ENCODE measurements around the gene ELMO1. TPM values are rescaled to one million over a fixed set of nuclear protein-coding genes. Genes with fewer than 3 reads are reported as not detected.

ELMO1 gene
- total and polyA plus RNA-seq, 2 experiments from 2014 or later, result 6.5 to 24.9 TPM

DNA sequence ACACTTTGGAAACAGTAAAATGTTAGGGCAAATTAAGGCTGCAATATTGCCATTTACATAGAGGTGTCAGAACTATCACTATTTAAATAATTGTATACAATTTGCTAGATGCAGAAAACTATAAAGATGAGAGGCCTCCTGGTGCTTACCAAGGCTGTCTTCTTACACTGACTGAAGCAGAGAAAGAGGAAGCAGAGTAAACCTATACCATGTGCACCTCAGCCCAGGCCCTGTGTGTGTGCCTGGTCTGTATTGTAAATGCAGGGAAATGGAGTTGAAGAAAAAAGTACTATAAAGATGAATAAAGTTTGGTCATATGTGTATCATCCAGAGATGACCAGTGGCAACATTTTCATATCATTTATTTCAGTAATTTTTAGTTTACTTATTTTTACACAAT is 29.2 kb downstream of the ELMO1 start:
- Histone ChIP-seq H3K27me3 (ENCODE audit: insufficient read depth) (no peaks in the 10 kb centered on the region), H3K36me3 (ENCODE audit: insufficient read depth) (no peaks in the 10 kb centered on the region), H2AFZ (no peak overlapping the region), H3K4me3 (no peak overlapping the region), H3K9me2 (ENCODE audit: insufficient read depth) (no peaks in the 10 kb centered on the region), H3K4me1 (ENCODE audit: insufficient read depth) (0 out of 2 replicates have a peak, but pooled peaks cover 6% of the 10 kb centered on the region), H3F3A (replicated peaks; ENCODE audit: low read depth) (no peaks in the 10 kb centered on the region), H4K20me1 (replicated peaks; ENCODE audit: insufficient read depth) (no peaks in the 10 kb centered on the region), H3K79me2 (replicated peaks; ENCODE audit: insufficient read depth) (no peaks in the 10 kb centered on the region), H3K27ac (ENCODE audit: low read depth) (no peak overlapping the region), H3K4me2 (no peak overlapping the region)
- ATAC-seq (no peak), DNase-seq (ENCODE audit: low spot score) (no peak)
- Mint-ChIP-seq H3K9me3 (no peaks in the 10 kb centered on the region), H3K4me1 (peaks cover 10% of the 10 kb centered on the region), H3K27ac (no peak overlapping the region), H3K4me3 (no peak overlapping the region), H3K27me3 (ENCODE audit: insufficient read depth, low read depth, poor library complexity) (no peaks in the 10 kb centered on the region), H3K36me3 (ENCODE audit: low read depth) (no peaks in the 10 kb centered on the region)
- TF ChIP-seq, protein P1, sequence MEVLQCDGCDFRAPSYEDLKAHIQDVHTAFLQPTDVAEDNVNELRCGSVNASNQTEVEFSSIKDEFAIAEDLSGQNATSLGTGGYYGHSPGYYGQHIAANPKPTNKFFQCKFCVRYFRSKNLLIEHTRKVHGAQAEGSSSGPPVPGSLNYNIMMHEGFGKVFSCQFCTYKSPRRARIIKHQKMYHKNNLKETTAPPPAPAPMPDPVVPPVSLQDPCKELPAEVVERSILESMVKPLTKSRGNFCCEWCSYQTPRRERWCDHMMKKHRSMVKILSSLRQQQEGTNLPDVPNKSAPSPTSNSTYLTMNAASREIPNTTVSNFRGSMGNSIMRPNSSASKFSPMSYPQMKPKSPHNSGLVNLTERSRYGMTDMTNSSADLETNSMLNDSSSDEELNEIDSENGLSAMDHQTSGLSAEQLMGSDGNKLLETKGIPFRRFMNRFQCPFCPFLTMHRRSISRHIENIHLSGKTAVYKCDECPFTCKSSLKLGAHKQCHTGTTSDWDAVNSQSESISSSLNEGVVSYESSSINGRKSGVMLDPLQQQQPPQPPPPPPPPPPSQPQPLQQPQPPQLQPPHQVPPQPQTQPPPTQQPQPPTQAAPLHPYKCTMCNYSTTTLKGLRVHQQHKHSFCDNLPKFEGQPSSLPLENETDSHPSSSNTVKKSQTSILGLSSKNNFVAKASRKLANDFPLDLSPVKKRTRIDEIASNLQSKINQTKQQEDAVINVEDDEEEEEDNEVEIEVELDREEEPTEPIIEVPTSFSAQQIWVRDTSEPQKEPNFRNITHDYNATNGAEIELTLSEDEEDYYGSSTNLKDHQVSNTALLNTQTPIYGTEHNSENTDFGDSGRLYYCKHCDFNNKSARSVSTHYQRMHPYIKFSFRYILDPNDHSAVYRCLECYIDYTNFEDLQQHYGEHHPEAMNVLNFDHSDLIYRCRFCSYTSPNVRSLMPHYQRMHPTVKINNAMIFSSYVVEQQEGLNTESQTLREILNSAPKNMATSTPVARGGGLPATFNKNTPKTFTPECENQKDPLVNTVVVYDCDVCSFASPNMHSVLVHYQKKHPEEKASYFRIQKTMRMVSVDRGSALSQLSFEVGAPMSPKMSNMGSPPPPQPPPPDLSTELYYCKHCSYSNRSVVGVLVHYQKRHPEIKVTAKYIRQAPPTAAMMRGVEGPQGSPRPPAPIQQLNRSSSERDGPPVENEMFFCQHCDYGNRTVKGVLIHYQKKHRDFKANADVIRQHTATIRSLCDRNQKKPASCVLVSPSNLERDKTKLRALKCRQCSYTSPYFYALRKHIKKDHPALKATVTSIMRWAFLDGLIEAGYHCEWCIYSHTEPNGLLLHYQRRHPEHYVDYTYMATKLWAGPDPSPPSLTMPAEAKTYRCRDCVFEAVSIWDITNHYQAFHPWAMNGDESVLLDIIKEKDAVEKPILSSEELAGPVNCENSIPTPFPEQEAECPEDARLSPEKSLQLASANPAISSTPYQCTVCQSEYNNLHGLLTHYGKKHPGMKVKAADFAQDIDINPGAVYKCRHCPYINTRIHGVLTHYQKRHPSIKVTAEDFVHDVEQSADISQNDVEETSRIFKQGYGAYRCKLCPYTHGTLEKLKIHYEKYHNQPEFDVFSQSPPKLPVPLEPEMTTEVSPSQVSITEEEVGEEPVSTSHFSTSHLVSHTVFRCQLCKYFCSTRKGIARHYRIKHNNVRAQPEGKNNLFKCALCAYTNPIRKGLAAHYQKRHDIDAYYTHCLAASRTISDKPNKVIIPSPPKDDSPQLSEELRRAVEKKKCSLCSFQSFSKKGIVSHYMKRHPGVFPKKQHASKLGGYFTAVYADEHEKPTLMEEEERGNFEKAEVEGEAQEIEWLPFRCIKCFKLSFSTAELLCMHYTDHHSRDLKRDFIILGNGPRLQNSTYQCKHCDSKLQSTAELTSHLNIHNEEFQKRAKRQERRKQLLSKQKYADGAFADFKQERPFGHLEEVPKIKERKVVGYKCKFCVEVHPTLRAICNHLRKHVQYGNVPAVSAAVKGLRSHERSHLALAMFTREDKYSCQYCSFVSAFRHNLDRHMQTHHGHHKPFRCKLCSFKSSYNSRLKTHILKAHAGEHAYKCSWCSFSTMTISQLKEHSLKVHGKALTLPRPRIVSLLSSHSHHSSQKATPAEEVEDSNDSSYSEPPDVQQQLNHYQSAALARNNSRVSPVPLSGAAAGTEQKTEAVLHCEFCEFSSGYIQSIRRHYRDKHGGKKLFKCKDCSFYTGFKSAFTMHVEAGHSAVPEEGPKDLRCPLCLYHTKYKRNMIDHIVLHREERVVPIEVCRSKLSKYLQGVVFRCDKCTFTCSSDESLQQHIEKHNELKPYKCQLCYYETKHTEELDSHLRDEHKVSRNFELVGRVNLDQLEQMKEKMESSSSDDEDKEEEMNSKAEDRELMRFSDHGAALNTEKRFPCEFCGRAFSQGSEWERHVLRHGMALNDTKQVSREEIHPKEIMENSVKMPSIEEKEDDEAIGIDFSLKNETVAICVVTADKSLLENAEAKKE (CRISPR knock-in tag; IDR thresholded peaks at IDR 0.05), result no peak
- TF ChIP-seq STAT1 (IDR thresholded peaks at IDR 0.05; ENCODE audit: unreplicated experiment) (no peak), NANOG (IDR thresholded peaks at IDR 0.05; ENCODE audit: borderline replicate concordance) (no peak), CREB1 (CRISPR knock-in tag; IDR thresholded peaks at IDR 0.05; ENCODE audit: low read depth) (no peak), POLR2AphosphoS5 (IDR thresholded peaks at IDR 0.05; ENCODE audit: low read depth) (no peak), EZH2phosphoT487 (IDR thresholded peaks at IDR 0.05; ENCODE audit: unreplicated experiment) (no peak), EZH2 (IDR thresholded peaks at IDR 0.05; ENCODE audit: low read depth, unreplicated experiment) (no peak), JUNB (IDR thresholded peaks at IDR 0.05; ENCODE audit: unreplicated experiment) (no peak)
- TF ChIP-seq, protein P2, sequence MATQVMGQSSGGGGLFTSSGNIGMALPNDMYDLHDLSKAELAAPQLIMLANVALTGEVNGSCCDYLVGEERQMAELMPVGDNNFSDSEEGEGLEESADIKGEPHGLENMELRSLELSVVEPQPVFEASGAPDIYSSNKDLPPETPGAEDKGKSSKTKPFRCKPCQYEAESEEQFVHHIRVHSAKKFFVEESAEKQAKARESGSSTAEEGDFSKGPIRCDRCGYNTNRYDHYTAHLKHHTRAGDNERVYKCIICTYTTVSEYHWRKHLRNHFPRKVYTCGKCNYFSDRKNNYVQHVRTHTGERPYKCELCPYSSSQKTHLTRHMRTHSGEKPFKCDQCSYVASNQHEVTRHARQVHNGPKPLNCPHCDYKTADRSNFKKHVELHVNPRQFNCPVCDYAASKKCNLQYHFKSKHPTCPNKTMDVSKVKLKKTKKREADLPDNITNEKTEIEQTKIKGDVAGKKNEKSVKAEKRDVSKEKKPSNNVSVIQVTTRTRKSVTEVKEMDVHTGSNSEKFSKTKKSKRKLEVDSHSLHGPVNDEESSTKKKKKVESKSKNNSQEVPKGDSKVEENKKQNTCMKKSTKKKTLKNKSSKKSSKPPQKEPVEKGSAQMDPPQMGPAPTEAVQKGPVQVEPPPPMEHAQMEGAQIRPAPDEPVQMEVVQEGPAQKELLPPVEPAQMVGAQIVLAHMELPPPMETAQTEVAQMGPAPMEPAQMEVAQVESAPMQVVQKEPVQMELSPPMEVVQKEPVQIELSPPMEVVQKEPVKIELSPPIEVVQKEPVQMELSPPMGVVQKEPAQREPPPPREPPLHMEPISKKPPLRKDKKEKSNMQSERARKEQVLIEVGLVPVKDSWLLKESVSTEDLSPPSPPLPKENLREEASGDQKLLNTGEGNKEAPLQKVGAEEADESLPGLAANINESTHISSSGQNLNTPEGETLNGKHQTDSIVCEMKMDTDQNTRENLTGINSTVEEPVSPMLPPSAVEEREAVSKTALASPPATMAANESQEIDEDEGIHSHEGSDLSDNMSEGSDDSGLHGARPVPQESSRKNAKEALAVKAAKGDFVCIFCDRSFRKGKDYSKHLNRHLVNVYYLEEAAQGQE (IDR thresholded peaks at IDR 0.05; ENCODE audit: unreplicated experiment), result no peak
- TF ChIP-seq, protein P3, sequence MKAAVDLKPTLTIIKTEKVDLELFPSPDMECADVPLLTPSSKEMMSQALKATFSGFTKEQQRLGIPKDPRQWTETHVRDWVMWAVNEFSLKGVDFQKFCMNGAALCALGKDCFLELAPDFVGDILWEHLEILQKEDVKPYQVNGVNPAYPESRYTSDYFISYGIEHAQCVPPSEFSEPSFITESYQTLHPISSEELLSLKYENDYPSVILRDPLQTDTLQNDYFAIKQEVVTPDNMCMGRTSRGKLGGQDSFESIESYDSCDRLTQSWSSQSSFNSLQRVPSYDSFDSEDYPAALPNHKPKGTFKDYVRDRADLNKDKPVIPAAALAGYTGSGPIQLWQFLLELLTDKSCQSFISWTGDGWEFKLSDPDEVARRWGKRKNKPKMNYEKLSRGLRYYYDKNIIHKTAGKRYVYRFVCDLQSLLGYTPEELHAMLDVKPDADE (IDR thresholded peaks at IDR 0.05), result no peak
- TF ChIP-seq, protein P4, sequence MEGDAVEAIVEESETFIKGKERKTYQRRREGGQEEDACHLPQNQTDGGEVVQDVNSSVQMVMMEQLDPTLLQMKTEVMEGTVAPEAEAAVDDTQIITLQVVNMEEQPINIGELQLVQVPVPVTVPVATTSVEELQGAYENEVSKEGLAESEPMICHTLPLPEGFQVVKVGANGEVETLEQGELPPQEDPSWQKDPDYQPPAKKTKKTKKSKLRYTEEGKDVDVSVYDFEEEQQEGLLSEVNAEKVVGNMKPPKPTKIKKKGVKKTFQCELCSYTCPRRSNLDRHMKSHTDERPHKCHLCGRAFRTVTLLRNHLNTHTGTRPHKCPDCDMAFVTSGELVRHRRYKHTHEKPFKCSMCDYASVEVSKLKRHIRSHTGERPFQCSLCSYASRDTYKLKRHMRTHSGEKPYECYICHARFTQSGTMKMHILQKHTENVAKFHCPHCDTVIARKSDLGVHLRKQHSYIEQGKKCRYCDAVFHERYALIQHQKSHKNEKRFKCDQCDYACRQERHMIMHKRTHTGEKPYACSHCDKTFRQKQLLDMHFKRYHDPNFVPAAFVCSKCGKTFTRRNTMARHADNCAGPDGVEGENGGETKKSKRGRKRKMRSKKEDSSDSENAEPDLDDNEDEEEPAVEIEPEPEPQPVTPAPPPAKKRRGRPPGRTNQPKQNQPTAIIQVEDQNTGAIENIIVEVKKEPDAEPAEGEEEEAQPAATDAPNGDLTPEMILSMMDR (conservative IDR thresholded peaks at IDR 0.05; ENCODE audit: low read depth in 2 of 2), result no peak

Measured in GM23338 (cell line).